Measurements from ENCODE around the gene DAAM1.

- TF ChIP-seq PHF8 (IDR thresholded peaks at IDR 0.05; ENCODE audit: borderline replicate concordance, low read depth) (no peak), POLR2A (IDR thresholded peaks at IDR 0.05; ENCODE audit: low read length) (no peak), CTCF (IDR thresholded peaks at IDR 0.05) (no peak), CHD4 (IDR thresholded peaks at IDR 0.05; ENCODE audit: borderline replicate concordance) (no peak), RAD21 (conservative IDR thresholded peaks at IDR 0.05 in 1 of 2, IDR thresholded peaks at IDR 0.05 in 1 of 2) (no peak), EP300 (IDR thresholded peaks at IDR 0.05) (no peak), REST (IDR thresholded peaks at IDR 0.05) (no peak), BHLHE40 (IDR thresholded peaks at IDR 0.05; ENCODE audit: low read depth, low read length) (no peak), CBX8 (IDR thresholded peaks at IDR 0.05) (no peak), HDAC2 (IDR thresholded peaks at IDR 0.05) (no peak)
These were observed 120.2 kb downstream of the DAAM1 start for GRCh38 chr14:59308673-59309072.

All from A549 (cell line).